Activated CD4-positive, alpha-beta T cell treated with anti-CD3 and anti-CD28 coated beads, Interleukin-2, amount 50 U/mL, for 16 hours (primary cell): ENCODE results near the gene MAPT.
"Not testable (repeated sequence)": the region's sequence is repeated elsewhere in the genome, so short reads cannot be mapped to it uniquely, and the experiment has no call there.

Source experiments
- DNase-seq: peaks from one replicate; pipeline ENCODE4 v3.0.0-alpha.2; 2020

The MAPT gene

DNA sequence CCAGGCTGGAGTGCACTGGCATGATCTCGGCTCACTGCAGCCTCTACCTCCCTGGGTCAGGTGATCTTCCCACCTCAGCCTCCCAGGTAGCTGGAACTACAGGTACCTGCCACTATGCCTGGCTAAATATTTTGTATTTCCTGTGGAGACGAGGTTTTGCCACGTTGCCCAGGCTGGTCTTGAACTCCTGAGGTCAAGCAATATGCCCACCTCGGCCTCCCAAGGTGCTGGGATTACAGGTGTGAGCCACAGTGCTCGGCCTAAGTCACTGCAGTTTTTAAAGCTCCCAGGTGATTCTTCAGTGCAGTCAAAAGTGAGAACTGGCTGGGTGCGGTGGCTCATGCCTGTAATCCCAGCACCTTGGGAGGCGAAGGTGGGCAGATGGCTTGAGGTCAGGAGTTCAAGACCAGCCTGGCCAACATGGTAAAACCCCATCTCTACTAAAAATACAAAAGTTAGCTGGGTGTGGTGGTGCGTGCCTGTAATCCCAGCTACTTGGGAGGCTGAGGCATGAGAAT, 125.1 kb downstream of the MAPT start:
- not testable (repeated sequence) for DNase-seq

DNA sequence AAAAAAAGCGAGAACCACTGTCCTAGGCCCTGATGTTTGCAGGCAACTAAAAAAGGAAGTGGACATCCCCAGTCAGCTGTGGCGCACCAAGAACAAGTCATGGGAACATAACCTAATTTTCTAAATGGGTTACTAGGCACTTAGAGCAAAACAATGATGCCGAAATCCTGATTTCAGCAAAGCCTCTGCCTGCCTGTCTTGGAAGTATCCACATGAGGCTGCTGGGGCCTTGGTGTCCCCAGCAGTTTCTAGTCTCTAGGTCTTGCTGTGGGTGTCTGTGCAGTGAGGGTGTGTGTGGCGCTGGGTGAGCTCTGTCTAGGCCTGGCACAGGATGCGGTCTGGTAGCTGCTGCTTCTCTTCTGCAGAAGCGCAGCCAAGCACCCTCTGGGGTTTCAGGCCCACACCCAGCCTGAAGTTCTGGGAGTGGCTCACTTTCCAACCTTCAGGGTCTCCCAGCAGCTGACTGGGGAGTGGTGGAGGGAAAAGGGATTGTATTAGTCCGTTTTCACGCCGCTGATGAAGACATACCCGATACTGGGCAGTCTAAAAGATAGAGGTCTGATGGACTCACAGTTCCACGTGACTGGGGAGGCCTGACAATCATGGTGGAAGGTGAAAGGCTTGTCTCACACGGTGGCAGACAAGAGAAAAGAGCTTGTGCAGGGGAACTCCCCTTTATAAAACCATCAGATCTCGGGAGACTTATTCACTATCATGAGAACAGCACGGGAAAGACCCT, 125.8 kb downstream of the MAPT start:
- DNase-seq, result peak; percentile 41

DNA sequence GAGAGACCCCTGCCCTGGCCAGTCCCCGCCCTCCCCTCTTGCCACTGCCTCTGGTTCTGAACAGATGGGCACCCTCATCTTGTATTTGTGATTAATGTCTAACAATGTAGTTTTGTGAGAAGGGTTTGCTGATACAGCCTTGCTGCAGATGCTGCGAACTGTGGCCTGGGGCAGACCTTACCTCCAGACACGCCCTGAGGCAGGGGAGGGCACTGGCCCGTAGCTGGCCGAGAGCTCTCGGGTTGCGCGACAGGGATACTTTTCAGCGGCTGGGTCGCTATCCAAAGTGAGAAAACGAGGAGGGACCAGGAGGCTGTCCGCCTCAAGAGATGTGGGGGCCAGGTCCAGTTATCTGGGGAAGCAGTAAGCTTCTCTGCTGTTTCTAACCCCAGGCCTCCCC, 126.6 kb downstream of the MAPT start:
- no peak for DNase-seq

DNA sequence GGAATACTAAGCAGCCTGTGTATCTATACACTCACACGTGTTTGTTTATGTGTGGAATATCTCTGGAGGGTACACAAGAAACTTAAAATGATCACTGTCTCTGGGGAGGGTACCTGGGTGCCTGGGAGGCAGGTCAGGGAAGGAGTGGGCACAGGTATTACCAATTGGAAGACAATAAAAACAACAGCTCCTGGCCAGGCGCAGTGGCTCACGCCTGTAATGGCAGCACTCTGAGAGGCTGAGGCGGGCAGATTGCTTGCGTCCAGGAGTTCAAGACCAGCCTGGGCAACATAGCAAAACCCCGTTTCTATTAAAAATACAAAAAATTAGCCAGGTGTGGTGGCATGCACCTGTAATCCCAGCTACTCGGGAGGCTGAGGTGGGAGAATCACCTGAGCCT, 129.0 kb downstream of the MAPT start:
- DNase-seq, result not testable (repeated sequence)

DNA sequence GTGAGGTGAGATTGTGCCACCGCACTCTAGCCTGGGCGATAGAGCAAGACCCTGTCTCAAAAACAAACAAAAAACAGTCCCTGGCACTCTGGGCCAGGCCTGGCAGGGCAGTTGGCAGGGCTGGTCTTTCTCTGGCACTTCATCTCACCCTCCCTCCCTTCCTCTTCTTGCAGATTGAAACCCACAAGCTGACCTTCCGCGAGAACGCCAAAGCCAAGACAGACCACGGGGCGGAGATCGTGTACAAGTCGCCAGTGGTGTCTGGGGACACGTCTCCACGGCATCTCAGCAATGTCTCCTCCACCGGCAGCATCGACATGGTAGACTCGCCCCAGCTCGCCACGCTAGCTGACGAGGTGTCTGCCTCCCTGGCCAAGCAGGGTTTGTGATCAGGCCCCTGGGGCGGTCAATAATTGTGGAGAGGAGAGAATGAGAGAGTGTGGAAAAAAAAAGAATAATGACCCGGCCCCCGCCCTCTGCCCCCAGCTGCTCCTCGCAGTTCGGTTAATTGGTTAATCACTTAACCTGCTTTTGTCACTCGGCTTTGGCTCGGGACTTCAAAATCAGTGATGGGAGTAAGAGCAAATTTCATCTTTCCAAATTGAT, 129.5 kb downstream of the MAPT start:
- DNase-seq, result no peak

DNA sequence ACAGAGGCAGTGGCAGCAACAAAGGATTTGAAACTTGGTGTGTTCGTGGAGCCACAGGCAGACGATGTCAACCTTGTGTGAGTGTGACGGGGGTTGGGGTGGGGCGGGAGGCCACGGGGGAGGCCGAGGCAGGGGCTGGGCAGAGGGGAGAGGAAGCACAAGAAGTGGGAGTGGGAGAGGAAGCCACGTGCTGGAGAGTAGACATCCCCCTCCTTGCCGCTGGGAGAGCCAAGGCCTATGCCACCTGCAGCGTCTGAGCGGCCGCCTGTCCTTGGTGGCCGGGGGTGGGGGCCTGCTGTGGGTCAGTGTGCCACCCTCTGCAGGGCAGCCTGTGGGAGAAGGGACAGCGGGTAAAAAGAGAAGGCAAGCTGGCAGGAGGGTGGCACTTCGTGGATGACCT, 130.2 kb downstream of the MAPT start:
- DNase-seq, result no peak

DNA sequence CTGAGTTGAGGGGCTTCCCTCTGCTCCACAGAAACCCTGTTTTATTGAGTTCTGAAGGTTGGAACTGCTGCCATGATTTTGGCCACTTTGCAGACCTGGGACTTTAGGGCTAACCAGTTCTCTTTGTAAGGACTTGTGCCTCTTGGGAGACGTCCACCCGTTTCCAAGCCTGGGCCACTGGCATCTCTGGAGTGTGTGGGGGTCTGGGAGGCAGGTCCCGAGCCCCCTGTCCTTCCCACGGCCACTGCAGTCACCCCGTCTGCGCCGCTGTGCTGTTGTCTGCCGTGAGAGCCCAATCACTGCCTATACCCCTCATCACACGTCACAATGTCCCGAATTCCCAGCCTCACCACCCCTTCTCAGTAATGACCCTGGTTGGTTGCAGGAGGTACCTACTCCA, 130.7 kb downstream of the MAPT start:
- no peak for DNase-seq

DNA sequence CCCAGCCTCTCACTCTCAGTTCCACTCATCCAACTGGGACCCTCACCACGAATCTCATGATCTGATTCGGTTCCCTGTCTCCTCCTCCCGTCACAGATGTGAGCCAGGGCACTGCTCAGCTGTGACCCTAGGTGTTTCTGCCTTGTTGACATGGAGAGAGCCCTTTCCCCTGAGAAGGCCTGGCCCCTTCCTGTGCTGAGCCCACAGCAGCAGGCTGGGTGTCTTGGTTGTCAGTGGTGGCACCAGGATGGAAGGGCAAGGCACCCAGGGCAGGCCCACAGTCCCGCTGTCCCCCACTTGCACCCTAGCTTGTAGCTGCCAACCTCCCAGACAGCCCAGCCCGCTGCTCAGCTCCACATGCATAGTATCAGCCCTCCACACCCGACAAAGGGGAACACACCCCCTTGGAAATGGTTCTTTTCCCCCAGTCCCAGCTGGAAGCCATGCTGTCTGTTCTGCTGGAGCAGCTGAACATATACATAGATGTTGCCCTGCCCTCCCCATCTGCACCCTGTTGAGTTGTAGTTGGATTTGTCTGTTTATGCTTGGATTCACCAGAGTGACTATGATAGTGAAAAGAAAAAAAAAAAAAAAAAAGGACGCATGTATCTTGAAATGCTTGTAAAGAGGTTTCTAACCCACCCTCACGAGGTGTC, 131.3 kb downstream of the MAPT start:
- no peak for DNase-seq

DNA sequence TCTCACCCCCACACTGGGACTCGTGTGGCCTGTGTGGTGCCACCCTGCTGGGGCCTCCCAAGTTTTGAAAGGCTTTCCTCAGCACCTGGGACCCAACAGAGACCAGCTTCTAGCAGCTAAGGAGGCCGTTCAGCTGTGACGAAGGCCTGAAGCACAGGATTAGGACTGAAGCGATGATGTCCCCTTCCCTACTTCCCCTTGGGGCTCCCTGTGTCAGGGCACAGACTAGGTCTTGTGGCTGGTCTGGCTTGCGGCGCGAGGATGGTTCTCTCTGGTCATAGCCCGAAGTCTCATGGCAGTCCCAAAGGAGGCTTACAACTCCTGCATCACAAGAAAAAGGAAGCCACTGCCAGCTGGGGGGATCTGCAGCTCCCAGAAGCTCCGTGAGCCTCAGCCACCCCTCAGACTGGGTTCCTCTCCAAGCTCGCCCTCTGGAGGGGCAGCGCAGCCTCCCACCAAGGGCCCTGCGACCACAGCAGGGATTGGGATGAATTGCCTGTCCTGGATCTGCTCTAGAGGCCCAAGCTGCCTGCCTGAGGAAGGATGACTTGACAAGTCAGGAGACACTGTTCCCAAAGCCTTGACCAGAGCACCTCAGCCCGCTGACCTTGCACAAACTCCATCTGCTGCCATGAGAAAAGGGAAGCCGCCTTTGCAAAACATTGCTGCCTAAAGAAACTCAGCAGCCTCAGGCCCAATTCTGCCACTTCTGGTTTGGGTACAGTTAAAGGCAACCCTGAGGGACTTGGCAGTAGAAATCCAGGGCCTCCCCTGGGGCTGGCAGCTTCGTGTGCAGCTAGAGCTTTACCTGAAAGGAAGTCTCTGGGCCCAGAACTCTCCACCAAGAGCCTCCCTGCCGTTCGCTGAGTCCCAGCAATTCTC, 132.1 kb downstream of the MAPT start:
- no peak for DNase-seq

DNA sequence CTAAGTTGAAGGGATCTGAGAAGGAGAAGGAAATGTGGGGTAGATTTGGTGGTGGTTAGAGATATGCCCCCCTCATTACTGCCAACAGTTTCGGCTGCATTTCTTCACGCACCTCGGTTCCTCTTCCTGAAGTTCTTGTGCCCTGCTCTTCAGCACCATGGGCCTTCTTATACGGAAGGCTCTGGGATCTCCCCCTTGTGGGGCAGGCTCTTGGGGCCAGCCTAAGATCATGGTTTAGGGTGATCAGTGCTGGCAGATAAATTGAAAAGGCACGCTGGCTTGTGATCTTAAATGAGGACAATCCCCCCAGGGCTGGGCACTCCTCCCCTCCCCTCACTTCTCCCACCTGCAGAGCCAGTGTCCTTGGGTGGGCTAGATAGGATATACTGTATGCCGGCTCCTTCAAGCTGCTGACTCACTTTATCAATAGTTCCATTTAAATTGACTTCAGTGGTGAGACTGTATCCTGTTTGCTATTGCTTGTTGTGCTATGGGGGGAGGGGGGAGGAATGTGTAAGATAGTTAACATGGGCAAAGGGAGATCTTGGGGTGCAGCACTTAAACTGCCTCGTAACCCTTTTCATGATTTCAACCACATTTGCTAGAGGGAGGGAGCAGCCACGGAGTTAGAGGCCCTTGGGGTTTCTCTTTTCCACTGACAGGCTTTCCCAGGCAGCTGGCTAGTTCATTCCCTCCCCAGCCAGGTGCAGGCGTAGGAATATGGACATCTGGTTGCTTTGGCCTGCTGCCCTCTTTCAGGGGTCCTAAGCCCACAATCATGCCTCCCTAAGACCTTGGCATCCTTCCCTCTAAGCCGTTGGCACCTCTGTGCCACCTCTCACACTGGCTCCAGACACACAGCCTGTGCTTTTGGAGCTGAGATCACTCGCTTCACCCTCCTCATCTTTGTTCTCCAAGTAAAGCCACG, 133.0 kb downstream of the MAPT start:
- DNase-seq, result no peak

DNA sequence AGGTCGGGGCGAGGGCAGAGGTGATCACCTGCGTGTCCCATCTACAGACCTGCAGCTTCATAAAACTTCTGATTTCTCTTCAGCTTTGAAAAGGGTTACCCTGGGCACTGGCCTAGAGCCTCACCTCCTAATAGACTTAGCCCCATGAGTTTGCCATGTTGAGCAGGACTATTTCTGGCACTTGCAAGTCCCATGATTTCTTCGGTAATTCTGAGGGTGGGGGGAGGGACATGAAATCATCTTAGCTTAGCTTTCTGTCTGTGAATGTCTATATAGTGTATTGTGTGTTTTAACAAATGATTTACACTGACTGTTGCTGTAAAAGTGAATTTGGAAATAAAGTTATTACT, 133.6 kb downstream of the MAPT start:
- DNase-seq, result no peak

DNA sequence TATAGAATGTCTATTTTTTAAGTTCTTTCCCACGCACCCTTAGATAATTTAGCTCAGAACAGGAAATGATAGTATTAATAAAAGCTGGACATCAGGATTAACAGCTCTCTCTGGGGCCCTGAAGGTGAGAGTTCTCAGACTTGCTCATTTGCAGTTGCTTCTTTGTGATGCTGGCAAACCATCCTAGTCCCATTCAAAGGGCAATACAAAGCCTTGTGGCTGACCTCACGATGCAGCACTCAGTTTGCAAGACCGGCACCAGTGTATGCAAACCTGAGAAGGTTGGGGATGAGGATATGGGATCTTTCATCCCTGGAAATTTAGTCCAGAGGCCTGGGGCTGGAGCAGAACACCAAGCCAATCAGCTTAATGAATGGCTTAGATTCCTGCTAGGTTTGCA, 134.0 kb downstream of the MAPT start:
- DNase-seq, result no peak

DNA sequence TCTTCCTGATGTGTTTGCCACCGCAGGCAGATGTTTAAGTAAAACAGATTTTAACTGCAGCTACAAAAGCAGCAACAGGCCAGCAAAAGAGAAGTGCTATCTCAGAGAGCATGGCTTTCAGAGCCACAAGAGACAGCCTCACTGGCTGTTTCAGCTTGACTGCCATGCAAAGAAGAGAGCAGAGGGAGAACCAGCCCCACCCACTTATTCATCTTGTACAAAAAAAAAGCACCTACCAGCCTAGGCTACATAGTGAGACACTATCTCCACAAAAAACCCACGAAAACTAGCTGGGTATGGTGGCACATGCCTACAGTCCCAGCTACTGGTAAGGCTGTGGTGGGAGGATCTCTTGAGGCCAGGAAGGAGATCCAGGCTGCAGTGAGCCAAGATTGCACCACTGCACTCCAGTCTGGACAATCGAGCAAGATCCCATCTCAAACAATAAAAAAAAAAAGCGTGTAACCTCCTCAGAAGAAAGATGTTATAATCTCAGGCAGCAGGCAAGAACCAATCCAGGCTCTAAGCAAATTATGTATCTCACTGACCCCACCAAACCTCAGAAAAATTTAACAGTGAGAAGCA, 134.7 kb downstream of the MAPT start:
- no peak for DNase-seq

DNA sequence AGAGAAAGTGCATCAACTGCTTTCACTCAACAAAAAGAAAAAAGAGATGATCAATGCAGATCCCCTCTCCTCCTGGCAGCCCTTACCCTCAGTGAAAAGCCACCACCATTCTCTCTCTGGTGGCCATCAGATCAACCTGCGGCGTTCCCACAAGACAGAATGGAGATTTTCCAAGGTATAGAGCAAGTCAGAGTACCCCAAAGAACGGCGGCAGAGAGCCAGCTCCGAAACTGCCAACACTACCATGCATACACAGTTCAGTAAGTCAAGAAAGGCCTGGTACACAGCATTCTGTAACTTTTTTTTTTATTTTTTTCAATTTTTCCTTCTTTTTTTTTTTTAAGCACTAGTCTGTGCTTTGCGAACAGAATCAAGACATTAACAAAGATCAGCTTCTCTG, 135.3 kb downstream of the MAPT start:
- no peak for DNase-seq

DNA sequence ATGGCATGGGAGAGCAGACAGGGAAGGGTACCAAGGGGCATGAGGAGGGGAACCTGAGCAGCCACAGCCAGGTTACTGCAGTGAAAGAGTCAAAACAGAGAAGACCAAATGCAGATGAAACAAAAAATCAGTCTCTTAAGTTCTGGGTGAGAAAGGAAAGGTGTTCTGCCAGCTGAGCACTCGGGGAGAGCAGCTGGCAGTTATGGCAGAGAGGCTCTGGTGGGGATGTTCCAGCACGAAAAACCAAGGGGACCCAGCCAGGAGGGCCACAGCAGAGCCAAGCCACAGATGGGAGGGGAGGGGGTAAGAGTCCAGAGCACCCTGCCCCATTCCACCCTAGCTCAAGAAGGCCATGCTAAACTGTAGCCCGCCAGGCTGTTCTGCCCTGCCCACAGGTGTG, 136.4 kb downstream of the MAPT start:
- no peak for DNase-seq

DNA sequence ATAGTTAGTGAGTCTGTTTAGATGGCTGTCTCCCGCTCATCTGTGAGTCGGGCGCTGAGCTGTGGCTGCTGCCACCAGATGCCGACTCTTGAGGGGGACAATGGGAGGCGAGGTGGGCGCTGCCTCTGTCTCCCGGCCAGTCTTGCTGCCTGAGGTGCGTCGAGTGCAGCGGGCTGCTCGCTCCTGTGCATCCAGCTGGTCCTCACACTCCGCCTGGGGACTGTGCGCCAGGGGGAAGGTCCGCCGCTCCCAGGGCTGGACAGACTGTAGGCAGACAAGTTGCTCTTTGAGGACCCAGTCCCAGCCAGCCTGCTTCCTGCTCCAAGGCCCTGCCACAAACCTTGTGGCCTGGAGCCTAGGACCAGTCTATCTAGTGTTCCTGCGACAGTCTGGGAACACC, 137.1 kb downstream of the MAPT start:
- no peak for DNase-seq

DNA sequence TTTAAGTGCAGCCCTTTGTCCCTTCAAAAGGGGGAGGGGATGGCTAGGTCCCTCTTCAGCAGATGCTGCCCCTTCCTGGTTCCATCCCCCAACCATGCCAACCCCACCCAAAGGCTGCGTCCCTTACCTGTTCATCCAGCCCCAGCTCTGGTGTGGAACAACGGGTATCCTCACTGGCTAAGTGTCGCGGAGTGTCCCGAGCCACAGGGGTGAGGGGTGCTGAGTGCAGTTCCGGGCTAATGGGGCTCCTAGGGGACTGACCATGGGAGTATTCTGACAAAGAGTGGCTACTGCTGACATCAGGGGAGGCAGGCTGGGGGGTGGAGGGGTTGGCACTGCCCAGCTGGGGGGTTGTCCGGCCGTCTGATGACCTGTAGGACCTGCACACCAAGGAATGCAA, 137.6 kb downstream of the MAPT start:
- DNase-seq, result no peak

DNA sequence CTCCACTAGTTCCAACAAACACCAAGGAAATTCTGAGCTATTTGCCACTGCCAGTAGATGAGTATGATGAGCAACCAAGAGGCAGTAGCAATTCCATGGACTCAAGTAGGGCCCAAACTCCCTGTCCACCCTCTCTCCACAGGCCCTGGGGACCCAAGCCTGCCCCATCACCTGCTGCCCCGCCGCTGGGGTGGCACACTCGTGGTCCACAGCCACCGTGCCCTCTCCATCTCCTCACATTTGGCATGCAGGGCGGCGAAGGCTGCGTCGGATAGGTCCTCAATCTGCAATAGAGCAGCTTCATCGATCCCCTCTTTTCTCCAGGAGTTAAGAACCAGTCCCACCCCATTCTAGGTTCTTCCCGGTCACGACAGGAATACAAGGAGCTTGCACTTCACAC, 138.6 kb downstream of the MAPT start:
- DNase-seq, result no peak

DNA sequence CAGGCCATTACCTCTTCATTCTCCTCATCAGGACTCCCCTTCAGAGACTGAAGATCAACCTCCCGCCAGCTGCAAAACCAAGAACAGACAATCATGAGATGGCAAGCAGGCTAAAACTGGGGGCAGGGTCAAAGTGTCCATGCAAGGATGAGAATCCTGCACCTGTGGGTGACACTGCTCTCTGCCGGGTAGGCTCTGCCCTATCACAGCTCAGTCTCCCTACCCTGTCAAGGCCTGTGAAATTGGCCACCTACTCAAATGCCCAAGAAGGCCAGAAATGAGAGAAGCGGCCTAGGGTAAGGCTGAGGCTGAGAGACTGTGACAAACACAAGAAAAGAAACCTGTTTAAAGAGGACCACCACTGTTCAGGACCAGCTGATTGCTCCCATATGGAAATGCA, 139.0 kb downstream of the MAPT start:
- DNase-seq, result no peak

DNA sequence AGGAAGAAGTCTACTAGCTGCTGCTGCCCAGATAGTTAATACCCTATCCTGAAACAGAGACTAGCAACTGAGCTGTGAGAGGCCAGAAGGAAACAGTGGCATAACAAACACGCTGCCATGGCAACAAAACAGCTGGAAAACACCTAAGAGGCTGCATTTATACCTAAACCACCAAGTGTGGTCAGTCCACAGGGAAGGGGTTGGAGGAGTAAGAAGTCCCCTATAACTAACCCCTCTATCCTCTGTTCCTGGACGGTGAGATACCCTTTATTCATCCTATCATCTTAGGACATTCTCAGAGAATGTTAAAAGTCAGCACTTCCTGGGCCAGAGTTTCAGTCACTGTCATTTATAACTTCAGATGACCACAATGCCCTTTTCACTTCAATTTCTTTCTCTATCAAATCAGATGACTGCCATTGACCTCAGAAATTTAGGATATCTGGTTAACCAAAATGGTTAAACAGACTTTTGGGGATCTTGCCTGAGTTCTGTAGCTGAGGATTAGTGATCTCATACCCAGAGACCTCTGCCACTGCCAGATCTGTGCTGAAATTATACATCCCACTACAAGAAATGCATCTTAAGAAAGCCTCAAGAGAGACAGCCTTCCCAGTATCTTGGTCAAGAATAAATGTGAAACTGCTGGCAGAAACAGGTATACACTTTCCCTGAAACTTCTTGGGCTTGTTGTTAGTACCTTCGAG, 140.9 kb downstream of the MAPT start:
- DNase-seq, result no peak

DNA sequence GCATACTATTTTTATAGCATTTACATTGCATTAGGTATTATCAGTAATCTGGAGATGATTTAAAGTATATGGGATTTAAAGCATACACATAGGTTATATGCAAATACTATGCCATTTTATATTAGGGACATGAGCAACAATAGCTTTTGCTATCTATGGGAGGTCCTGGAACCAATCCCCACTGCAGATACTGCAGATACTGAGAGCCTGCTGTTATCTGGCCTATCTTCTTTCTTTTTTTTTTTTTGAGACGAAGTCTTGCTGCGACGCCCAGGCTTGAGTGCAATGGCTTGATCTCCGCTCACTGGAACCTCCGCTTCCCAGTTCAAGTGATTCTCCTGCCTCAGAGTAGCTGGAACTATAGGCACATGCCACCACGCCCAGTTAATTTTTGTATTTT, 142.1 kb downstream of the MAPT start:
- DNase-seq, result no peak
